Astrocyte of the hippocampus (primary cell): ENCODE data around the gene HIVEP3.

Source experiments
- DNase-seq: peaks from one replicate; pipeline ENCODE4 v3.0.0; 2011; ENCODE audit warnings: low read depth, low spot score

Gene HIVEP3

GRCh38 chr1:41687007-41687406 lies 231.7 kb downstream of the HIVEP3 start:
- no peak for DNase-seq

GRCh38 chr1:41683681-41684500 lies 234.8 kb downstream of the HIVEP3 start:
- DNase-seq = no peak

- DNase-seq = no peak
Measured at GRCh38 chr1:41682845-41683625, 235.7 kb downstream of the HIVEP3 start.

- no peak for DNase-seq
Measured at GRCh38 chr1:41682149-41682548, 236.6 kb downstream of the HIVEP3 start.

GRCh38 chr1:41681331-41682098 lies 237.2 kb downstream of the HIVEP3 start:
- DNase-seq = no peak

- DNase-seq = no peak
Measured at GRCh38 chr1:41679994-41680393, 238.7 kb downstream of the HIVEP3 start.

- no peak for DNase-seq
Measured at GRCh38 chr1:41679531-41679930, 239.2 kb downstream of the HIVEP3 start.

GRCh38 chr1:41678111-41678878 lies 240.4 kb downstream of the HIVEP3 start:
- DNase-seq = peak; percentile 76

GRCh38 chr1:41677620-41678019 lies 241.1 kb downstream of the HIVEP3 start:
- no peak for DNase-seq

GRCh38 chr1:41675401-41675800 lies 243.3 kb downstream of the HIVEP3 start:
- no peak for DNase-seq

- DNase-seq = no peak
Measured at GRCh38 chr1:41674522-41674921, 244.2 kb downstream of the HIVEP3 start.

GRCh38 chr1:41673806-41674205 lies 244.9 kb downstream of the HIVEP3 start:
- DNase-seq = no peak

- no peak for DNase-seq
Measured at GRCh38 chr1:41673378-41673777, 245.3 kb downstream of the HIVEP3 start.

- no peak for DNase-seq
Measured at GRCh38 chr1:41672641-41673361, 245.9 kb downstream of the HIVEP3 start.

GRCh38 chr1:41672173-41672572 lies 246.5 kb downstream of the HIVEP3 start:
- peak; percentile 87 for DNase-seq

- DNase-seq = no peak
Measured at GRCh38 chr1:41671116-41671755, 247.5 kb downstream of the HIVEP3 start.

GRCh38 chr1:41670217-41670957 lies 248.3 kb downstream of the HIVEP3 start:
- peak; percentile 88 for DNase-seq

GRCh38 chr1:41668967-41669366 lies 249.8 kb downstream of the HIVEP3 start:
- no peak for DNase-seq

GRCh38 chr1:41668054-41668660 lies 250.6 kb downstream of the HIVEP3 start:
- no peak for DNase-seq
